ENCODE data around the gene USP34.
"Not testable (repeated sequence)": the region's sequence is repeated elsewhere in the genome, so short reads cannot be mapped to it uniquely, and the experiment has no call there.

USP34 gene

DNA sequence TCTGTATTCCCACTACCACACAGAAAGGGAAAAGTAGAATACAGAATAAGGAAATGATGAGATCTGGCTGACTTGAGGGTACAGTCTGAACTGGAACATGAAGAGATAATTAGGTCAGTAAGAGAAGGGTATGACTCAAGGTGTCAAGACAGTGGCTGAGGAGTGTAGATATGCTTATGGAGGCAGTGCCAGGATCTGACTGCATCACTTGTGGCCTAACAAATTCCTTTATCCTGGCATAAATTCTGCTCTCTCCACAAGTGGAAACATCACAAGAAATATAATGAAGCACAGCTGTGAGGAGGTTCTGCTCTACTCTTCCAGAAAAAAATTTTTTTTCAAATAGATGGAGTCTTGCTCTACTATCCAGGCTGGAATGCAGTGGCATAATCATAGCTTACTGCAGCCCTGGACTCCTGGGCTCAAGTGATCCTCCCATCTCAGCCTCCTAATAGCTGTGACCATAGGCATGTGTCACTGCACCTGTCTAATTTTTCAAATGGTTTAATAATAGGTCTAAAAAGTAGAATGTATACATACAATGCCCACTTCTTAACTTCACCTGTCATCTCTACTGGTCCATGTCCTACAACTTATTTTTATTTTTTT lies 223.6 kb downstream of the USP34 start:
- DNase-seq = no peak

DNA sequence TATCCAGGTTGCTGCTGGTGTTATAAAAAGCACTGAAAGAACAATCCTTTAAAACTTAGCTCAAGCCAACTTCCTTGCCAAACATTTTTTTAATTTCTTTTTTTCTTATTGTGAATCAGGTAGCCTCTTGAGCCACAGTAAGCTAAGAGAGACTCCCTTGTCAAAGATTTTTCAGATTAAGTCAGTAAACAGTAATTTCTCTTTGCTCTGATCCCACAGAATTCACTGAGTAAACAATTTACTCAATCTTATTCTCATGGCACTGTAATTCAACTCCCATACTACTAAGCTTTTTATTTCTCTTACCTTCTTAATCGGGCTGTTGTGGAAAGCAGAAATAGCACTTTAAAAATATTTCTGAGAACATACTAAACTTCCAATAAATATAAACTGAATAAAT lies 226.2 kb downstream of the USP34 start:
- DNase-seq = no peak

DNA sequence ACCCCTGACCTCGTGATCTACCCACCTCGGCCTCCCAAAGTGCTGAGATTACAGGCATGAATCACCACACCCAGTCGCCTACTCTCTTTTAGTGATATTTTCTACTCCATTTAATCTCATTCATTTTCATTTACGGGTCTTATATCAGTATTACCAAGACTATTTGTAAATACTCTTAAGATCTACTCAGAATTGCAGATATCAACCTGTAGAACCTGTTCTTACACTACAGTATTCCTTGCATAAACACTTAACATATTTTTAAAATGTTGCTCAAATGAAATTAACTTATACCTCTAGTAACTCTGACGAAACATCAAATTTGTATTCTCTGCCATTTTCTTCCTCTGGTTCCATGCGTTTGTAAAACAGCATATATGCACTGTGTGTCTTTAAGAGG lies 229.6 kb downstream of the USP34 start:
- no peak for DNase-seq

DNA sequence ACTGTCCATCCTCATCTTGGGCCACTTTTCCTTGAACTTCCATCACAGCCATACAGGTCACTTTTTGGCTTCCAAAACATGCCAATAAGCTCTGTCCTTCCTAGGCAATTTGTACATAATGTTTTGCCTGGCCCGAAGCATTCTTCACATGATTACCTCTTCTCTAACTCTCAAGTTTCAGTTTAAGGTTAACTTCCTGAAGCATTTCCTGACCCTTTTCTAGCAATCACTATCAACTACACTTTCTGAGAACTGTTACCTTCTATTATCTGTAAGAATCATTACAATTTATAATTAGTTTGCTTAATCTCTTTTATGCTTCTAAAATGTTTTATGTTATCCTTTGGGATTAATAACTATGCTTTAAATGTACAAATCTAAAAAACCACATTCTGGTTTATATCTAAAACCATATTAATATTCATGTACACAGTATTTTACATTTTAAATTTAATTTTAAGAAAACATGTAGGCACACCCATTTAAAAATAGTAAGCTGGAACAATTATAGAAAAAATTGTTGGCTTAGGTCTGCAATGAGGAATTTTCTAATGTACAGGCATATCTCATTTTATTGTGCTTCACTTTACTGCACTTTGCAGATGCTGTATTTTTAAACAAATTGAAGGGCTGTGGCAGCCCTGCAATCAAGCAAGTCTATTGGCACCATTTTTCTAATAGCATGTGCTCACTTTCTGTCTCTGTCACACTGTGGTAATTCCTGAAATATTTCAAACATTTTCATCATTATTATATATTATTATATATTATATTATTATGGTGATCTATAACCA lies 232.5 kb downstream of the USP34 start:
- no peak for DNase-seq

DNA sequence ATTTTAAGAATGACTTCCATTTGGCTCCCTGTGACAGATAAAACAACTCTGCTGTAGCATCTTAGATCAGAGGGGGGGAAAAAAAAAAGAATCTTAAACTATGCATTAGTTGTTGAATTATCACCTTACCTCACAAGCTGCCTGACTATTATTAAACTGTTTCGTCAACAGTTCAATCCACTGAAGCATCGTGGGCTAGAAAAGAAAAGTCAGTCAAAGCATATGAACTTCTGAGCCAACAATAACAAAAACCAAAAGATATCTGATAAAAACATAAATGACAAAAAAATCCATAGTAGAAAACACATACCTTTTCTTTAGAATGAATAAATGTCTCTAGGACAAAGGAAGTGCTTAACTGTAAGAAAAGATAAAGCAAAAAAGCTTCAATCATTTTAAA lies 235.2 kb downstream of the USP34 start:
- no peak for DNase-seq

DNA sequence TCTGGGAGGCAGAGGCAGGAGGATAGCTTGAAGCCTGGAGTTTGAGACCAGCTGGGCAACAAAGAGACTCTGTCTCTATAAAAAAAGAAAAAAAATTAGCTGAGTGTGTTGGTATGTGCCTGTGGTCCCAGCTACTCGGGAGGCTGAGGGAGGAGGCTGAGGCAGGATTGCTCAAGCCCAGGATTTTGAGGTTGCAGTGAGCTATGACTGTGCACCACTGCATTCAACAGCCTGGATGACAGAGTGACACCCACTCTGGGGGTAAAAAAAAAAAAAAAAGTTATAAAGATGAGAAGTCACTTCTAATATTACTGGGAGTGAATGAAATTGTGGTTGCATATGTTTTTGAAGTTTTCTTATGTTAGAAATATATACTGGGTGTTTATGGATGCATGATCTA lies 237.3 kb downstream of the USP34 start:
- no peak for DNase-seq

DNA sequence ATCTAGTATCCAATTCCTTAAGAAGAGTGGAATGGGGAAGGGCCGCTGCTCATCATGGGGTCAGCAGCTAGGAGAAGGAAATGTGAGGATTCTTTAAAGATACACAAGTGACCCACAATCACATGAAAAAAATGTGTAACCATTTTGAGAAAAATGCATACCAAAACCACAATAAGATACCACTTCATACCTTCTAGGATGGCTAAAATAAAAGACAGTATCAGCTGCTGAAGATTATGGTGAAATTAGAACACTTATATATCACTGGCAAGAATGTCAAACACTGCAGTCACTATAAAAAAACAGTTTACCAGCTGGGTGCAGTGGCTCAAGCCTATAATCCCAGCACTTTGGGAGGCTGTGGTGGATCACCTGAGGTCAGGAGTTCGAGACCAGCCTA lies 241.0 kb downstream of the USP34 start:
- DNase-seq = no peak

DNA sequence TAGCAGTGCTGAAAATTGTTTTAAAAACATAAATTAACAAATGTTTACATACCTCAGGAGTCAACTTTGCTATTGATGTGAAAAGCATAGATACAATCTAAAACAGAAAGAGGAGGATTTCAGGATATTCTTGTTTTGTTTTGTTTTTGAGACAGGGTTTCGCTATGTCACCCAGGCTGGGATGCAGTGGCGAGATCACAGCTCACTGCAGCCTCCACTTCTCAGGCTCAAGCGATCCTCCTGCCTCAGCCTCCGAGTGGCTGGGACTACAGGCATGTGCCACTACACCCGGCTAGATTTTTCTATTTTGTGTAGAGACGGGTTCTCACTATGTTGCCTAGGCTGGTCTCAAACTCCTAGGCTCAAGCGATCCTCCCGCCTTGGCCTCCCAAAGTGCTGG lies 248.3 kb downstream of the USP34 start:
- no peak for DNase-seq

DNA sequence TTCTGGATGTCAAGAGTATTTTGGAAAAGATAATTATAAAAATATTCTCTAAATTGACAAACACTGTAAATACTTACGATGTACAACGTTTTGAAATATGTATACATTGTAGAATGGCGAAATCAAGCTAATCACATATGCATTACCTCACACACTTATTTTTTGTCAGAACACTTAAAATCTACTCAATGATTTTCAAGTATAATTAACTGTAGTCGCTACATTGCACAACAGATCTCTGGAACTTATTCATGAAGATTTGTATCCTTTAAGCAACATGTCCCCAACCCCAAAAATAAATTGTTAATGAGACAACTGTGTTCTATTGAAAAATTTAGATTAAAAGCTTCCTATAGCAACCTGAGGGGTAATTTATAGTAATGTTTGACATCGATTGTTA lies 249.1 kb downstream of the USP34 start:
- DNase-seq = no peak

DNA sequence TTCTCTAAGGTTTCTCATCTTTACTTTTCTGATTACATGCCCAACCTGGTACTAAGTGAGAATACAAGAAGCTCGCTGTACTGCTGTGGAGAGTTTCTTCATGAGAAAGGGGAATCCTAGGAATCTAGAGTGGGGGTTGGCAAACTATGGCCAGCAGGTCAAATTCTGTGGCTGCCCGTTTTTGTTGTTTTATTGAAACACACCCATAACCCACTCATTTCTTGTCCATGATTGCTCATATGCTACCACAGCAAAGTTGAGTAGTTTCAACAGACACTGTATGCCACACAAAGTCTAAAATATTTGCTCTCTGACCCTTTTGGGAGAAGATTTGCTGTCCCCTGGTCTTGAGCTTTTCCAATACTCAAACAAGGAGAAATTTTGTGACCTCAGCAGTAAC lies 250.1 kb downstream of the USP34 start:
- DNase-seq = no peak

DNA sequence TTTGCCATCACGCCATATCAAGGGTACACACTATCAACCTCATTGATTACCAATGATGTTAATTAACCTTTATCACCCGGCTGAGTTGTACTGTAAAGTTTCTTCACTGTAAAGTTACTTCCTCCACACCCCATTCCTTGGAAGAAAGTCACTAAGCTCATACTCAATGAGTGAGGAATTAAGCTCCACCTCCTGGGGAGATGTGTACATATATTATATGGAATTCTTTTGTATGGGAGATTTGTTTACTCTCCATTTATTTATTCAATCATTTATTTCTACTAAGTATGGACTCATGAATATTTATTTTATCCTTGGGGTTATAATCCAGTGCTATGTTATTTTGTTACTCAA lies 252.1 kb downstream of the USP34 start:
- DNase-seq = no peak

DNA sequence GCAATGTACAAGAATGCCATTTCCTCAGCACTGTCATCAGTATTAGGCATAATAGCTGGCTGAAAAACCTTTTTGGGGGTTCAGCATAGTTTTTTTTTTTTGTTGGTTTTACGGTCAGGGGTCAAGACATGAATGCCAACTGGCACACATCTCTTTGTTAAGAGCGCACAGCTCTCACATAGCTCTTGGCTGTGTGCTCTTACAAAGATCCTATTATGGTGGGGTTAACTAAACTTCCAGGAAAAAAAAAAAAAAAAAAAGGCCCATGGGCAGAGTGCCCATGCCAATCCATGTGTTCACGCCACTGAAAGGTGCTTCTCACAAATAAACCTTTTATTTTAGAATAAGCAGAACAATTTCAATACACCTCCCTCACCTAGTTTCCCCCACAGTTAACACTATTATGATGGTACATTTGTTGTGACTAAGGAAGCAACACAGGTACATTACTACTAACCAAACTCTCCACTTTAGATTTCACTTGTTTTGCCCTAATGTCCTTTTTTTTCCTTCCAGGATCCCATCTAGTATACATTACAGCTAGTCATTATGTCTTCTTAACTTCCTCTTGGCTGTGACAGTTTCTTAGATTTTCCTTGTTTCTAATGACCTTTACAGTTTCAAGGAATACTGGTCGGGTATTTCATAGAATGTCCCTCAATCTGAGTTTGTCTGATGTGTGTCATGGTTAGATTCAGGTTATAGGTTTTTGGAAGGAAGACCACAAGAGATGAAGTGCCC lies 252.6 kb downstream of the USP34 start:
- DNase-seq = no peak

DNA sequence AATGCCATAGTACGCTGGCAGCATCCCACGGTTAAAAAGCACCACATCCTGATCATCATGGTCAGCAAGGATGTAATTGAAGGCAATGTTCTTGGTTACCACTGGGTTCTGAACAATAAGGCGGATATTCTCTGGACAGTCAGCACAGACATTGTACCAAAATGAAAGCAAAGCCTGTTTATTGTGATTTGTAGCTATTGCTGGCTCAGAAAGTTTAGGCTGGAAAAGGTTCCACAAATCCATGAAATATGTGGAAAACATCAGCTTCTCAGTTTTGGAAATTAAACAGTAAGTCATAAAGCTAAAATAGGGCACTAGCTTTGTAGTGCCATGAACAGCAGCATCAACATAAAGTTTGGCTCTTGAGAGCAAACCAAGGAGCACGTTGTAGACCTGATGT lies 256.7 kb downstream of the USP34 start:
- DNase-seq = no peak

DNA sequence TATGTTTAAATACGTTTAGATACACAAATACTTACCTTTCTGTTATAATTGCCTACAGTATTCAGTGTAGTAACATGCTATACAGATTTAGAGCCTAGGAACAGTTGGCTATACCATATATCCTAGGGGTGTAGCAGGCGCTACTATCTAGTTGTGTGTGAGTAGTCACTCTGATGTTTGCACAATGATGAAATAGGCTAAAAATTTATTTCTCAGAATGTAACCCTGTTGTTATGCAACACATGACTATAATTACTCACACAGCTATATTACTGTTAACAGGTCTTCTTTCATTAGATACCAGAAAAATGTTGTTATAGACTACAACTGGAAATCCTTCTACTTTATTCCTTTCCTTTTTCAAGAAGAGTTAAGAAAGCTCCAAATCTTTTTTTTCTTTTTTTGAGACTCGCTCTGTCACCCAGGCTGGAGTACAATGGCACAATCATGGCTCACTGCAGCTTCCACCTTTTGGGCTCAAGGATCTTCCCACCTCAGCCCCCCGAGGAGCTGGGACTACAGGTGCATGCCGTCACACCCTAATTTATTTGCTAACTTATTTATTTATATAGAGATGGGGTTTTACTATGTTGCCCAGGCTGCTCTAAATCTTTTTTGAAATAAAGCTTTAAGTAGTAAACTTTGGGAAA lies 260.4 kb downstream of the USP34 start:
- no peak for DNase-seq

DNA sequence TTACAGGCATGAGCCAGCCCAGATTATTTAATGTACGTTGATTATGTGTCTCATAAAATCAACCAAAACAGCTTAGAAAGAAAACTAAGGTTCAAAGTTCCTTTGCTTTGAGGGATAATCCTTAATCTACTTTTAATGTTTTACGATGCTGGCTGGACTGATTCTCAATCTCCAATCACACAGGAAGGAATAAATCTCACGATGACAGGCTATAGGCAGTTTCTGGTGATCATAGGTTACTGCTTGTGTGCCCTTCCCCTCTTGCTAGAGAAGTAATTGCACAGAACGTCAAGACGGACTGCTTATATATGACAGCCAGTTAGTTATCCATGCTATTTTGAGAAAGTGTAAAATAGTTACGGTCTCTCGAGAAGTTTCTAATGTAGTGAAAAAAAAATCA lies 265.8 kb downstream of the USP34 start:
- DNase-seq = no peak

DNA sequence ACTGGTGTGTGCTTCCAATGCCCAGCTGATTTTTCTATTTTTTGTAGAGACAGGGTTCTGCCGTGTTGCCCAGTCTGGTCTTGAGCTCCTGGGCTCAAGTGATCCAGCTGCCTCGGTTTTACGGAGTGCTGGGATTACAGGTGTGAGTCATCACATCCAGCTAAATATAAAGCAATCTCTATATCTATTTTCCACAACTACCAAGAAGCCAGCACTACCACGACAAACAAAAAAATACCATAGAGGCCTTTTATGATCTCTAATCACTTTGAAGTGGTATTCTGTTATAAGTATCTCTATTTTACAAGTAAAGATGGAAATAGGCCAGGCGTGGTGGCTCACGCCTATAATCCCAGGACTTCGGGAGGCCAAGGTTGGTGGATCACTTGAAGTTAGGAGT lies 274.2 kb downstream of the USP34 start:
- no peak for DNase-seq

DNA sequence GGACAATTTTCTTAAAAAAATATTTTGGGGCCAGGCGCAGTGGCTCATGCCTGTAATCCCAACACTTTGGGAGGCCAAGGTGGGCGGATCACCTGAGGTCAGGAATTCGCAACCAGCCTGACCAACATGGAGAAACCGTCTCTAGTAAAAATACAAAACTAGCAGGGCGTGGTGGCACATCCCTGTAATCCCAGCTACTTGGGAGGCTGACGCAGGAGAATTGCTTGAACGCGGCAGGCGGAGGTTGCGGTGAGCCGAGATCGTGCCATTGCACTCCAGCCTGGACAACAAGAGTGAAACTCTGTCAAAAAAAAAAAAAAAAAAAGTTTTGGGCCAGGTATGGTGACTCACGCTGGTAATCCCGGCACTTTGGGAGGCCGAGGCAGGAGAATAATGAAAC lies 276.2 kb downstream of the USP34 start:
- DNase-seq = not testable (repeated sequence)

DNA sequence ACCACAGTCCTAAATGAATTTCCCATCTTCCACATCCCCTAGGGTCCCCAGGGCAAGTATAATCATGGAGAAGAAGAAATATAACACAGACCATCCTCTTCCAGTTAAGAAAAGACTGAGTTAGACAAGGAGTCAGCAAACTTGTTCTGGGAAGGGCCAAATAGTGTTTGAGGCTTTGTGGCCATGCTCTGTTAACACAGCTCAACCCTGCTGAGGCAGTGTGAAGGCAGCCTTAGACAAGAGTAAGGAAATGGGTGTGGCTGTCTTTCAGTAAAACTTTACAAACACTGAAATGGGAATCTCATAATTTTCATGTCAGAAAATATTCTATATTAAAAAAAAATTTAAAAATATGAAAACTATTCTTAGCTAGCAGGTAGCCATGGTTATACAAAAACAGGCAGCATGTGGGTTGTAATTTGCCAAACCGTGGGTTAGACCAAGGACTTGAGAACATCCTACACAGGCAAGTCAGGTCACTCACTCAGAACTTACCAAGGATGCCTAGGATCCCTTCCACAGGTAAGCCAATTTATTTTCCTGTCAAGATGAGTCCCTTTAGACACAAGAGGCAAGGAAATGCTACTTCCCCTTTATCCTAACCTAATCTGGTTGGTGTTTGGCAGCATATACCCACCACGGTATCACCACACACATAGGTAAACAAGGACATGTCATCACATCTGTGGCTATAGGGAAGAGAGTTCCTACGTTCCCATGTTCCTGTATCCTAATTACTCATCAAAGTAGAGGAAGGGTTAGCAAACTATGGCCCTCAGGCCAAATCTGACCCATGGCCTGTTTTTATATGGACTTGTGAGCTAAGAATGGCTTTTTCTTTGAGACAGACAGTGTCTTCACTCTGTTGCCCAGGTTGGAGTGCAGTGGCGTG lies 277.0 kb downstream of the USP34 start:
- no peak for DNase-seq

DNA sequence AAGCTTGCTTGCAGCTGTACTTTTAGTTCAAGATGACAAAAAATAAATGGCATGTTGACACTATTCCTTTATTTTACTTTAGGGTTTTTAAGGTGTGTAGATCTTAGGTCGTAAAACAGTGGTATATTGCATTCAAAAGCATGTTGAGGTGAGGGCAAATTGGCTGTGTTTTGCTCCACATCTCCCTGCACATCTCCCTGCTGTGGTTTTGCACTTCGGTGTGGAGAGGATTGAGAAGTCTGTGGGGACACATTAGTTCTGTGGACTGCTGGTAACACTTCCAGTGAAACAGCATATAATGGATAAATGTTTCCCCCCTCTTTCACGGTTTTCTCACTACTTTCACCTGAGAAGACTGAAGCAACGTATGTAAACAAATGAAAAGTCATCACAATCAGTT lies 283.8 kb downstream of the USP34 start:
- DNase-seq = no peak

DNA sequence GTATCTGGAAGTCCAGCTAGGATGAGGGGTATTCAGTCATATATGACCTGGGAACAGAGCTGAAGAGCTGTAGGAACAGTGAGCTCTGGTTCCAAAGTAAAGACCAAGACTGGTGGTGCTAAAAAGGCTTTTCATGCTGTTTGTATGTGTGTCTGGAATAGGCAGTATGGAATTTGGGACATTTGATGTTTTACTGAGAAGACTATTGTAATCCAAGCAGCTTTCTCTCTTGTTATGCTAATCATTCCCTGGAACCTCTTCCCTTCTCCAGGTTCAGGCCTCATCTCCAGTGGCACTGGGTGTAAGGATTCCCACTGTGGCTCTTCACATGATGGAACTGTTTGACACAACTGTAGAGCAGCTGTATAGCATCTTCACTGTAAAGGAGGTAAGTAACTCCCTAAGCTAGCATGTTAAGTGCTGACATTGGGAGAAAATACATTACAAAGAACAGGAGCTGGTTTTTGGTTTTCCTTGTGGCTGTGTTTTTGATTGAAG lies 285.6 kb downstream of the USP34 start:
- no peak for DNase-seq

DNA sequence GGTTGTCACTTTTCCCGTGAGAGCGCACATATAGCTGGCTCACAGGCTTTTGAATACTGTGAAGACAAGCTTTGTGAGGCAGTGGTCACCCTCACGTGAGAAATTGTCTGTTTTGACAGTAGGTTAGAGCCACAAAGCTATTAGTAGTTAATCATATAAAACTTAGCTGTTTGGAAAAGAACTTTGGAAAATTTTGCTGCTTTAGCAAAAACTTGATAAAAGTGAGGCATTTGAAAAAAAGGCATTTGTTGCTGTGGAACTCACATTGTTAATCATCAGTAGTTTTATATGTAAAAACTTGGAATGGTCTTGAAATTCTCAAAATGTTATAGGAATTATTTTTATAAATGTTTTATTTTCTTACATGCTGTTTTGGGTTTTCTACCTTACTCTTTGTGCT lies 286.6 kb downstream of the USP34 start:
- no peak for DNase-seq

DNA sequence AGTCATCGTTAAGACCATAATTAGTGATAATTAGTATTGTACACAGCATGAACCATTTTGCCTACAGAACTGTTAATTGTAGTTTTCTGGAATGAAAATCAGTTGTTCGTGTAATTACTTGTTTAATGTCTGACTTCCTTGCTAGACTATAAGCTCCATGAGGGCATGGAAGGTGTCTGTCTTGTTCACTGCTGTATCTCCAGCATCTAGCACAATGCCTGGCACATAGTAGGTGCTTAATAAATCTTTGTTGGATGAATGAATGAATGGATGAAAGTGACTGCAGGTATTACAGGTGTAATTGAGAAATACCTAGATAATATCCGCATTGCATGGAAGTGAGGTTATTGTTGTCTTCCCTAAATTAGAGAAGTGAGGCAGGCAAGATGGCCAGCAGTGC lies 287.1 kb downstream of the USP34 start:
- no peak for DNase-seq

DNA sequence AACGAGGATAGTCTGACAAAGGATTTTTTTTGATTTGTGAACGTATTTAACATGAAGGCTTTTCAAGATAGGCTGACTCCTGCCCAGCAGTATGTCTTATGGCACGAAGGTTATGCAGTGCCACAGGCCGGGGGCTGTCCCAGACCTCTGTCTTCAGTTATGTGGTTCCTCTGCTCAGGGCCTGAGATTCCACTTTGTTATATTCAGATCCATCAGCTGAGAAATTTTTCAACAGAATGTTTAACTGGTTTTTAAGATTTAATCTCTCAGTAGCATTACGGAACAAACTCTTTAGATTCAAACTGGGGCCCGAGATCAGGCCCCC lies 288.9 kb downstream of the USP34 start:
- no peak for DNase-seq
